Stimulated activated CD8-positive, alpha-beta memory T cell treated with anti-CD3 and anti-CD28 coated beads, Interleukin-7, amount 100 ng/mL, for 48 hours (primary cell): ENCODE measurements around the gene RAD51AP1.
"Not testable (repeated sequence)": the region's sequence is repeated elsewhere in the genome, so short reads cannot be mapped to it uniquely, and the experiment has no call there.

Experiments
- DNase-seq, 2 donors: peaks; one replicate each; pipeline ENCODE4 v3.0.0-alpha.2; 2020; ENCODE audit warnings: low read depth in 1 of 2; ENCODE audit errors: extremely low read depth in 1 of 2

RAD51AP1 gene

GRCh38 chr12:4538207-4539160, at the start of gene RAD51AP1:
TSS of gene RAD51AP1 (plus strand) at chr12:4538890. CDS start at chr12:4538940, 50 bp downstream.
- DNase-seq, result peak; percentile 89 to 93

GRCh38 chr12:4489556-4489955, 49.1 kb upstream of the RAD51AP1 start:
- DNase-seq, result no peak

- DNase-seq, result no peak
Observed at GRCh38 chr12:4490973-4491372, 47.7 kb upstream of the RAD51AP1 start.

- peak in 1 of 2 donors; percentile 4 for DNase-seq
Observed at GRCh38 chr12:4496145-4496838, 42.4 kb upstream of the RAD51AP1 start.

- no peak for DNase-seq
Observed at GRCh38 chr12:4499186-4499585, 39.5 kb upstream of the RAD51AP1 start.

GRCh38 chr12:4505376-4505986, 33.2 kb upstream of the RAD51AP1 start:
- DNase-seq, result no peak

- DNase-seq, result no peak
Observed at GRCh38 chr12:4506430-4506829, 32.3 kb upstream of the RAD51AP1 start.

GRCh38 chr12:4506870-4507269, 31.8 kb upstream of the RAD51AP1 start:
- no peak for DNase-seq

GRCh38 chr12:4508503-4508902, 30.2 kb upstream of the RAD51AP1 start:
- not testable (repeated sequence) for DNase-seq

- DNase-seq, result not testable (repeated sequence)
Observed at GRCh38 chr12:4509269-4509668, 29.4 kb upstream of the RAD51AP1 start.

- DNase-seq, result no peak
Observed at GRCh38 chr12:4518106-4518728, 20.5 kb upstream of the RAD51AP1 start.

GRCh38 chr12:4523443-4523842, 15.2 kb upstream of the RAD51AP1 start:
- DNase-seq, result not testable (repeated sequence)

- DNase-seq, result no peak
Observed at GRCh38 chr12:4526923-4527546, 11.7 kb upstream of the RAD51AP1 start.

GRCh38 chr12:4530160-4530559, 8.5 kb upstream of the RAD51AP1 start:
- no peak for DNase-seq

GRCh38 chr12:4530982-4531586, 7.6 kb upstream of the RAD51AP1 start:
- DNase-seq, result no peak

GRCh38 chr12:4535092-4535491, 3.6 kb upstream of the RAD51AP1 start:
- no peak for DNase-seq

GRCh38 chr12:4535871-4536270, 2.8 kb upstream of the RAD51AP1 start:
- no peak for DNase-seq

- no peak for DNase-seq
Observed at GRCh38 chr12:4539167-4539870, 629 bp downstream of the RAD51AP1 start.

GRCh38 chr12:4540170-4540569, 1.5 kb downstream of the RAD51AP1 start:
- DNase-seq, result no peak
